MM.1S (cell line): ENCODE data around the gene STK39.

ENCODE experiments used
- DNase-seq: peaks from one replicate; pipeline ENCODE4 v3.0.0-alpha.2; 2015
- H2AFZ ChIP-seq: fragments of 300-600 bp; sonication (generic); 2 replicates; pipeline ENCODE4 v1.6.0; 2016; ENCODE audit warnings: antibody characterized with exemption, low read length
- H3F3A ChIP-seq: fragments of 300-600 bp; sonication (generic); 2 replicates; pipeline ENCODE4 v1.6.1; 2016; ENCODE audit warnings: mild to moderate bottlenecking, antibody characterized with exemption, low read length, moderate library complexity, mixed read lengths; ENCODE audit not compliant: insufficient read depth
- H3K27ac ChIP-seq: fragments of 300-600 bp; sonication (generic); 2 replicates; pipeline ENCODE4 v1.5.1; 2016; ENCODE audit warnings: mild to moderate bottlenecking, low read length
- H3K27me3 ChIP-seq: fragments of 300-600 bp; sonication (generic); replicated peaks from 2 replicates; pipeline ENCODE4 v1.6.0; 2016; ENCODE audit warnings: low read length; ENCODE audit not compliant: insufficient read depth
- H3K36me3 ChIP-seq: fragments of 300-600 bp; sonication (generic); replicated peaks from 2 replicates; pipeline ENCODE4 v1.6.1; 2016; ENCODE audit warnings: mild to moderate bottlenecking, low read length, mixed read lengths; ENCODE audit not compliant: insufficient read depth
- H3K4me1 ChIP-seq: fragments of 300-600 bp; sonication (generic); 2 replicates; pipeline ENCODE4 v1.6.1; 2016; ENCODE audit warnings: low read length, mixed read lengths
- H3K4me2 ChIP-seq: fragments of 300-600 bp; sonication (generic); 2 replicates; pipeline ENCODE4 v1.6.0; 2016; ENCODE audit warnings: low read depth, low read length
- H3K4me3 ChIP-seq: fragments of 300-600 bp; sonication (generic); 2 replicates; pipeline ENCODE4 v1.5.1; 2016; ENCODE audit warnings: low read length, mixed read lengths
- H3K79me2 ChIP-seq: fragments of 300-600 bp; sonication (generic); 2 replicates; pipeline ENCODE4 v1.6.1; 2016; ENCODE audit warnings: mixed run types, low read length, mixed read lengths
- H3K9ac ChIP-seq: fragments of 300-600 bp; sonication (generic); 2 replicates; pipeline ENCODE4 v1.6.1; 2016; ENCODE audit warnings: low read length, mixed read lengths
- H3K9me2 ChIP-seq: fragments of 300-600 bp; sonication (generic); replicated peaks from 2 replicates; pipeline ENCODE4 v1.6.1; 2016; ENCODE audit warnings: mild to moderate bottlenecking, low read length, mixed read lengths; ENCODE audit not compliant: insufficient read depth
- H3K9me3 ChIP-seq: fragments of 300-600 bp; sonication (generic); replicated peaks from 2 replicates; pipeline ENCODE4 v1.6.1; 2016; ENCODE audit warnings: mild to moderate bottlenecking, low read length, mixed read lengths; ENCODE audit not compliant: insufficient read depth
- H4K20me1 ChIP-seq: fragments of 300-600 bp; sonication (generic); 2 replicates; pipeline ENCODE4 v1.6.1; 2016; ENCODE audit warnings: mild to moderate bottlenecking, low read length, moderate library complexity, mixed read lengths; ENCODE audit not compliant: insufficient read depth
- EZH2 ChIP-seq: fragments of 300-600 bp; sonication (generic); optimal IDR thresholded peaks from 2 replicates; pipeline ENCODE3; 2017; ENCODE audit warnings: low read depth, mild to moderate bottlenecking, antibody characterized with exemption, low read length, mixed read lengths
- EZH2phosphoT487 ChIP-seq: fragments of 300-600 bp; sonication (generic); IDR thresholded peaks from 2 replicates; pipeline ENCODE4 v1.6.1; 2018; ENCODE audit warnings: antibody characterized with exemption, low read length
- TF ChIP-seq, protein P1 (sequence below): fragments of 300-600 bp; sonication (generic); IDR thresholded peaks from 2 replicates; pipeline ENCODE4 v1.5.1; 2016; ENCODE audit warnings: antibody characterized with exemption, low read length, mixed read lengths

The STK39 gene

GRCh38 chr2:168192839-168193616, 54.4 kb downstream of the STK39 start:
- TF ChIP-seq EZH2phosphoT487, result no peak
- TF ChIP-seq, protein P1, sequence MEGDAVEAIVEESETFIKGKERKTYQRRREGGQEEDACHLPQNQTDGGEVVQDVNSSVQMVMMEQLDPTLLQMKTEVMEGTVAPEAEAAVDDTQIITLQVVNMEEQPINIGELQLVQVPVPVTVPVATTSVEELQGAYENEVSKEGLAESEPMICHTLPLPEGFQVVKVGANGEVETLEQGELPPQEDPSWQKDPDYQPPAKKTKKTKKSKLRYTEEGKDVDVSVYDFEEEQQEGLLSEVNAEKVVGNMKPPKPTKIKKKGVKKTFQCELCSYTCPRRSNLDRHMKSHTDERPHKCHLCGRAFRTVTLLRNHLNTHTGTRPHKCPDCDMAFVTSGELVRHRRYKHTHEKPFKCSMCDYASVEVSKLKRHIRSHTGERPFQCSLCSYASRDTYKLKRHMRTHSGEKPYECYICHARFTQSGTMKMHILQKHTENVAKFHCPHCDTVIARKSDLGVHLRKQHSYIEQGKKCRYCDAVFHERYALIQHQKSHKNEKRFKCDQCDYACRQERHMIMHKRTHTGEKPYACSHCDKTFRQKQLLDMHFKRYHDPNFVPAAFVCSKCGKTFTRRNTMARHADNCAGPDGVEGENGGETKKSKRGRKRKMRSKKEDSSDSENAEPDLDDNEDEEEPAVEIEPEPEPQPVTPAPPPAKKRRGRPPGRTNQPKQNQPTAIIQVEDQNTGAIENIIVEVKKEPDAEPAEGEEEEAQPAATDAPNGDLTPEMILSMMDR, result no peak
- no peak for TF ChIP-seq EZH2
- H3K27me3 ChIP-seq, result no peaks in the 10 kb centered on the region
- H3K9me3 ChIP-seq, result no peaks in the 10 kb centered on the region
- no peak overlapping the region for H2AFZ ChIP-seq
- no peak overlapping the region for H3K4me2 ChIP-seq
- no peak for DNase-seq
- no peak overlapping the region for H3K9ac ChIP-seq
- H3K36me3 ChIP-seq, result no peaks in the 10 kb centered on the region
- H3K79me2 ChIP-seq, result no peaks in the 10 kb centered on the region
- no peak overlapping the region for H3K27ac ChIP-seq
- no peak overlapping the region for H3K4me3 ChIP-seq
- H3K9me2 ChIP-seq, result no peaks in the 10 kb centered on the region
- H3F3A ChIP-seq, result no peaks in the 10 kb centered on the region
- no peaks in the 10 kb centered on the region for H4K20me1 ChIP-seq
- no peaks in the 10 kb centered on the region for H3K4me1 ChIP-seq

- DNase-seq, result no peak
- no peak overlapping the region for H3K4me2 ChIP-seq
- no peaks in the 10 kb centered on the region for H3K4me1 ChIP-seq
- H3K79me2 ChIP-seq, result no peaks in the 10 kb centered on the region
- H4K20me1 ChIP-seq, result no peaks in the 10 kb centered on the region
- no peaks in the 10 kb centered on the region for H3K9me3 ChIP-seq
- H3K9ac ChIP-seq, result no peak overlapping the region
- H3F3A ChIP-seq, result no peaks in the 10 kb centered on the region
- no peak overlapping the region for H3K4me3 ChIP-seq
- no peak overlapping the region for H2AFZ ChIP-seq
- TF ChIP-seq EZH2phosphoT487 (no peak), EZH2 (no peak)
- TF ChIP-seq, protein P1, result no peak
- no peak overlapping the region for H3K27ac ChIP-seq
- H3K36me3 ChIP-seq, result no peaks in the 10 kb centered on the region
- no peaks in the 10 kb centered on the region for H3K9me2 ChIP-seq
- no peaks in the 10 kb centered on the region for H3K27me3 ChIP-seq
Measured at GRCh38 chr2:168191955-168192785, 55.2 kb downstream of the STK39 start.

GRCh38 chr2:168190590-168191336, 56.6 kb downstream of the STK39 start:
- no peaks in the 10 kb centered on the region for H3K9me2 ChIP-seq
- no peak overlapping the region for H2AFZ ChIP-seq
- no peak overlapping the region for H3K9ac ChIP-seq
- no peak overlapping the region for H3K4me3 ChIP-seq
- H3F3A ChIP-seq, result no peaks in the 10 kb centered on the region
- H3K79me2 ChIP-seq, result no peaks in the 10 kb centered on the region
- no peak overlapping the region for H3K27ac ChIP-seq
- no peaks in the 10 kb centered on the region for H3K36me3 ChIP-seq
- no peak for TF ChIP-seq EZH2
- TF ChIP-seq EZH2phosphoT487, result no peak
- TF ChIP-seq, protein P1, result no peak
- no peaks in the 10 kb centered on the region for H4K20me1 ChIP-seq
- DNase-seq, result no peak
- H3K27me3 ChIP-seq, result no peaks in the 10 kb centered on the region
- no peaks in the 10 kb centered on the region for H3K4me1 ChIP-seq
- no peaks in the 10 kb centered on the region for H3K9me3 ChIP-seq
- no peak overlapping the region for H3K4me2 ChIP-seq
